Measurements from ENCODE around the gene CHIT1. TPM values are rescaled to one million over a fixed set of nuclear protein-coding genes. Genes with fewer than 3 reads are reported as not detected.

Gene CHIT1
- total RNA-seq, 1 donor from 2014 or later, result not detected

DNA sequence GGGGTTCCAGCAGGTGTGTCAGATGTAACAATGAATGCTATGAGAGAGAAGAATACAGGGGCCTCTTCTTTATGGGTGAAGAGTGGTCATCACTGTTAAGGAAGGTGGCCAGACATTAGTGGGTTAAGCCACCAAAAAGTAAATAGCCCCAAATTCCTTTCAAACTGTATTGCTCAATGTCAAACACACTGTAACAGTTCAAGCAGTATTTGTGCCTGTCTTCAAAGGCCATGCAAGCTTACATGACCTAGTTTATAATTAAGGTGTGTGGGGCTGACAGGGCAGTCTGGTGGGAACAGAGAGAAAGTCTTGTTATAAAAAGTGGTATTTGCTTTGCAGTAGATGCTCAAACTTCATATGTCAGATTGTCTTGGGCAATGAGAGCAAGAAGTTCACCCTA is 18.5 kb downstream of the CHIT1 start:
- H3K4me1 Mint-ChIP-seq (ENCODE audit: unreplicated experiment), result peaks cover 5% of the 10 kb centered on the region
- no peaks in the 10 kb centered on the region for H3K36me3 Mint-ChIP-seq
- no peak overlapping the region for H3K4me3 Mint-ChIP-seq
- peaks cover 22% of the 10 kb centered on the region for H3K27me3 Mint-ChIP-seq
- TF ChIP-seq CTCF (conservative IDR thresholded peaks at IDR 0.05), result no peak
- H3K27ac Mint-ChIP-seq, result no peak overlapping the region
- no peak for DNase-seq (ENCODE audit: extremely low spot score, unreplicated experiment)
- H3K9me3 Mint-ChIP-seq, result no peaks in the 10 kb centered on the region

GRCh38 chr1:203210350-203210749 is 19.1 kb downstream of the CHIT1 start:
- H3K36me3 Mint-ChIP-seq, result no peaks in the 10 kb centered on the region
- H3K27me3 Mint-ChIP-seq, result peaks cover 20% of the 10 kb centered on the region

DNA sequence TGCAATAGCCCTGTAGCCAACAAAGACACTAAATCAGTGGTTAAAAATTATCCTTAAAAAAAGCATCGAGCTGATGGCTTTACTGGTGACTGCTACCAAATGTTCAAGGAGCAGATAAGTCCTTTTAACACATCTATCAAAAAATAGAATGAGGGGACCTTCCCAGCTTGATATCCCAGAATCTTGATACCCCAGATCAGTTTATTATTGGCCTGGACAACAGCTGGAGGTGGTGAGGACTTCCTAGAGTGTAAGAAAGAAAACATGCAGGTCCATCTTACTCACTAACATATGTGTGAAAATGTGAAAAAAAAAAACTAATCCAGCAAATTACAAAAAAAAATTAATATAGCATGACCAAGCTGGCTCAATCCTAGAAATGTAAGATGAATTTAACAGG is 21.3 kb downstream of the CHIT1 start:
- H3K27ac Mint-ChIP-seq, result no peak overlapping the region
- H3K9me3 Mint-ChIP-seq, result no peaks in the 10 kb centered on the region
- TF ChIP-seq CTCF (conservative IDR thresholded peaks at IDR 0.05), result no peak
- peaks cover 13% of the 10 kb centered on the region for H3K27me3 Mint-ChIP-seq
- DNase-seq (ENCODE audit: extremely low spot score, unreplicated experiment), result no peak
- H3K4me1 Mint-ChIP-seq (ENCODE audit: unreplicated experiment), result no peaks in the 10 kb centered on the region
- H3K36me3 Mint-ChIP-seq, result no peaks in the 10 kb centered on the region
- no peak overlapping the region for H3K4me3 Mint-ChIP-seq

More at GRCh38 chr1:203210350-203210749, 19.1 kb downstream of the CHIT1 start:
- no peaks in the 10 kb centered on the region for H3K9me3 Mint-ChIP-seq
- no peak for DNase-seq (ENCODE audit: extremely low spot score, unreplicated experiment)
- H3K4me1 Mint-ChIP-seq (ENCODE audit: unreplicated experiment), result peaks cover 3% of the 10 kb centered on the region
- TF ChIP-seq CTCF (conservative IDR thresholded peaks at IDR 0.05), result no peak
- H3K4me3 Mint-ChIP-seq, result no peak overlapping the region
- no peak overlapping the region for H3K27ac Mint-ChIP-seq

- no peaks in the 10 kb centered on the region for H3K4me1 Mint-ChIP-seq (ENCODE audit: unreplicated experiment)
- TF ChIP-seq CTCF (conservative IDR thresholded peaks at IDR 0.05), result no peak
- DNase-seq (ENCODE audit: extremely low spot score, unreplicated experiment), result no peak
- no peaks in the 10 kb centered on the region for H3K9me3 Mint-ChIP-seq
- no peak overlapping the region for H3K27ac Mint-ChIP-seq
- H3K27me3 Mint-ChIP-seq, result peaks cover 8% of the 10 kb centered on the region
- no peak overlapping the region for H3K4me3 Mint-ChIP-seq
- H3K36me3 Mint-ChIP-seq, result no peaks in the 10 kb centered on the region
These were observed 21.7 kb downstream of the CHIT1 start for GRCh38 chr1:203207751-203208150.

DNA sequence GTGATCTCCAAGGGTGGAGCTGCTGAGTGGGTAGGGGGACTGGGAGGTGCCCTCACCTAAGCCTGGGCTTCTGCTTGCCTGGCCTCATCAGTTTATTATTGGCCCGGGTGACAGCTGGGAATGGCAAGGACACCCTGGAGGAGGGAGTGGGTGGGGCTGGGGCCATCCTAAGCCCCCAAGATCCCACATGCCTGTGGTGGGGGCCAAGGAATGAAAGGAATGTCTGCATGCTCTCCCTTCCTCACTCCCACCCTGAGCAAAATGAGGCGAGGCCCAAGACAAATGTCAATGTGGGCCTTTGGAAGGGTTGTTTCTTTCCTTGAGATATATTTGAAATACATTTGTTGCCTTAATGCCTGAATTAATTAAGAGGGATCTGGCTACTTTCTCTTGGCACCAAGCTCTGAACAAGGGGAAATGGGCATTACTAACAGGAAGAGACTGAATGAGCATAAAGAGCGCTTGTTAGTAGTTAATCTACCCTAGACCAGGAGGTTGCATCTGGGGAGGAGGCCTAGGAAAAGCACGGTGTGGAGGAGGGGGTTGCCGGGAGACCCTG is 23.3 kb downstream of the CHIT1 start:
- Mint-ChIP-seq H3K27me3 (peaks cover 15% of the 10 kb centered on the region), H3K27ac (no peak overlapping the region), H3K9me3 (peaks cover 2% of the 10 kb centered on the region), H3K4me1 (ENCODE audit: unreplicated experiment) (peaks cover 3% of the 10 kb centered on the region), H3K4me3 (no peak overlapping the region), H3K36me3 (no peaks in the 10 kb centered on the region)
- TF ChIP-seq CTCF (conservative IDR thresholded peaks at IDR 0.05), result no peak
- DNase-seq (ENCODE audit: extremely low spot score, unreplicated experiment), result no peak

DNA sequence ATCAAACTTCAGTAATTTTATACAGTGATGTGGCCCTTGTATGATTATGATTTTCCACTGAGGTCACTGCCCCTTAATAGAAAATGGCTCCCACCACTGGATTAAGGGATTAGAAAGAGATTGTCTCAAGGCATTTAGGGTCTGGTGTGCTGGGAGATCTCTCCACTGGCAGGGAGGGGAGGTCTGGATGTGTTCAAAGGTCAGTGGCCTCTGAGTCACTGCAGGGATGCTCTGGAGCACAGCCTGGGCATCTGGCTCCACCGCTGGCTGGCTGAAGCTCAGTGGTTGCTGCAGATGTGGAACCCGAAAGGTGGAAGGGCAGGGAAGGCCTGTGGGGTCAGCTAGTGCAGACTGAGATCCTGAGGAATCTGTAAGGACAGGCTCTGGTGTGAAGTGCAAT is 24.7 kb downstream of the CHIT1 start:
- Mint-ChIP-seq H3K9me3 (peaks cover 4% of the 10 kb centered on the region), H3K27me3 (peaks cover 22% of the 10 kb centered on the region), H3K4me1 (ENCODE audit: unreplicated experiment) (peaks cover 3% of the 10 kb centered on the region), H3K27ac (no peak overlapping the region), H3K4me3 (no peak overlapping the region), H3K36me3 (no peaks in the 10 kb centered on the region)
- no peak for TF ChIP-seq CTCF (conservative IDR thresholded peaks at IDR 0.05)
- no peak for DNase-seq (ENCODE audit: extremely low spot score, unreplicated experiment)
